Kidney (tissue), 14 donors: ENCODE data around the gene IL17B. TPM values are rescaled to one million over a fixed set of nuclear protein-coding genes. Genes with fewer than 3 reads are reported as not detected.

Experiments
- DNase-seq, 5 donors: peaks; one replicate each; pipeline ENCODE4 v3.0.0-alpha.2; 2013 to 2020
- FAIRE-seq: peaks from 2 replicates; lab custom pipeline; 2012; peaks lifted over from hg19 to GRCh38; lab: Jason Lieb, UNC
- H3K27ac ChIP-seq, 2 donors: one replicate each; pipeline ENCODE4 v1.7.0; 2013; ENCODE audit warnings: low read depth in 2 of 2, low read length in 2 of 2, inconsistent platforms in 1 of 2
- H3K27me3 ChIP-seq: one replicate; pipeline ENCODE4 v1.7.1; 2013; ENCODE audit warnings: low read length, inconsistent platforms; ENCODE audit not compliant: control insufficient read depth, insufficient read depth
- H3K36me3 ChIP-seq, 3 donors: one replicate each; pipeline versions ENCODE4 v1.7.0 to v1.7.1; 2013; ENCODE audit warnings: low read length in 3 of 3, control low read depth in 1 of 3, inconsistent platforms in 1 of 3; ENCODE audit not compliant: insufficient read depth in 3 of 3, control insufficient read depth in 2 of 3
- H3K4me1 ChIP-seq, 3 donors: one replicate each; pipeline versions ENCODE4 v1.7.0 to v1.7.1; 2013; ENCODE audit warnings: low read length in 3 of 3, inconsistent platforms in 1 of 3, low read depth in 1 of 3; ENCODE audit not compliant: control insufficient read depth in 2 of 3, insufficient read depth in 2 of 3
- H3K4me3 ChIP-seq, 3 donors: one replicate each; pipeline versions ENCODE4 v1.7.0 to v1.8.1; 2013; ENCODE audit warnings: low read length in 3 of 3, control low read depth in 1 of 3, inconsistent platforms in 1 of 3
- H3K9ac ChIP-seq, 3 donors: one replicate each; pipeline versions ENCODE4 v1.7.0 to v1.7.1; 2013; ENCODE audit warnings: low read length in 3 of 3, control low read depth in 1 of 3, inconsistent platforms in 1 of 3
- H3K9me3 ChIP-seq, 3 donors: one replicate each; pipeline versions ENCODE4 v1.7.0 to v1.7.1; 2013; ENCODE audit warnings: low read length in 3 of 3, control low read depth in 1 of 3, inconsistent platforms in 1 of 3; ENCODE audit not compliant: control insufficient read depth in 2 of 3, insufficient read depth in 1 of 3
- CTCF ChIP-seq: IDR thresholded peaks from 3 replicates; pipeline ENCODE4 v1.5.1; 2012; ENCODE audit warnings: mild to moderate bottlenecking, moderate library complexity, borderline replicate concordance; ENCODE audit not compliant: insufficient read depth; ENCODE audit errors: extremely low read depth
- intact Hi-C: fragments of 100-400 bp; cut with DNase I; formaldehyde crosslinking; loops from one replicate; pipeline ENCODE4 v1.11.1; 2022
- polyA plus RNA-seq: library from polyadenylated mRNA; stranded (reverse); fragments of 350-450 nt; fragmentation: Illumina TruSeq; extraction: RNeasy Lipid Tissue Mini Kit (QIAGEN cat#74804); gene quantifications from one replicate; pipeline ENCODE4 v1.2.3, GENCODE V29; 2014; ENCODE audit warnings: low read depth, low replicate concordance; ENCODE audit not compliant: insufficient read depth
- total RNA-seq: library from RNA; stranded (reverse); fragmentation: NEBNext Ultra II Directional; extraction: Animal tissue kit (Norgen Biotek cat#: 25700); gene quantifications from one replicate; pipeline ENCODE4 v1.2.1, GENCODE V29; 2021
- donor health status: control.
- donor health status: control.
- donor health status: control.
- donor health status: control.
- donor health status: control.
- donor health status: DM: yes; HTN: yes; CAD: no.
- donor health status: Normal renal cell carcinoma (clear cell type).

IL17B gene
- total and polyA plus RNA-seq, 2 donors from 2014 or later = 1.4 to 4.7 TPM

- no peak for FAIRE-seq
- intact Hi-C loops = no loop called here
These were observed 23.4 kb downstream of the IL17B start for GRCh38 chr5:149355688-149356087.

GRCh38 chr5:149353911-149354310 is 25.2 kb downstream of the IL17B start:
- Histone ChIP-seq H3K4me1 (peaks cover 0 to 7% (median 0%) of the 10 kb centered on the region in 3 donors), H3K9me3 (no peaks in the 10 kb centered on the region), H3K9ac (no peak overlapping the region), H3K4me3 (no peak overlapping the region), H3K27ac (no peak overlapping the region), H3K27me3 (no peaks in the 10 kb centered on the region), H3K36me3 (peaks cover 4 to 41% (median 20%) of the 10 kb centered on the region in 3 donors)
- intact Hi-C loops = no loop called here
- DNase-seq (no peak), FAIRE-seq (no peak)
- TF ChIP-seq CTCF = no peak

More at GRCh38 chr5:149355688-149356087, 23.4 kb downstream of the IL17B start:
- no peak overlapping the region for H3K9ac ChIP-seq
- H3K4me1 ChIP-seq = peaks cover 0 to 7% (median 0%) of the 10 kb centered on the region in 3 donors
- no peak for DNase-seq
- H3K36me3 ChIP-seq = peaks cover 0 to 25% (median 11%) of the 10 kb centered on the region in 3 donors
- H3K9me3 ChIP-seq = no peaks in the 10 kb centered on the region
- no peak for TF ChIP-seq CTCF
- no peaks in the 10 kb centered on the region for H3K27me3 ChIP-seq
- no peak overlapping the region for H3K4me3 ChIP-seq
- H3K27ac ChIP-seq = no peak overlapping the region

- no peak for TF ChIP-seq CTCF
- Histone ChIP-seq H3K4me3 (no peak overlapping the region), H3K27ac (no peak overlapping the region), H3K9ac (no peak overlapping the region), H3K27me3 (no peaks in the 10 kb centered on the region), H3K9me3 (no peaks in the 10 kb centered on the region), H3K36me3 (peaks cover 4 to 49% (median 22%) of the 10 kb centered on the region in 3 donors), H3K4me1 (no peaks in the 10 kb centered on the region)
- intact Hi-C loops = no loop called here
- DNase-seq = no peak
- no peak for FAIRE-seq
These were observed 26.9 kb downstream of the IL17B start for GRCh38 chr5:149352169-149352568.

GRCh38 chr5:149349382-149349781 is 29.7 kb downstream of the IL17B start:
- Histone ChIP-seq H3K27me3 (no peaks in the 10 kb centered on the region), H3K36me3 (peaks cover 4 to 45% (median 21%) of the 10 kb centered on the region in 3 donors), H3K9me3 (no peaks in the 10 kb centered on the region), H3K4me3 (no peak overlapping the region), H3K4me1 (peaks cover 0 to 5% (median 0%) of the 10 kb centered on the region in 3 donors), H3K27ac (no peak overlapping the region), H3K9ac (no peak overlapping the region)
- DNase-seq (no peak), FAIRE-seq (no peak)
- no peak for TF ChIP-seq CTCF
- intact Hi-C loops = no loop called here
